ENCODE data around the gene RHOT2. TPM values are rescaled to one million over a fixed set of nuclear protein-coding genes. Genes with fewer than 3 reads are reported as not detected.

The RHOT2 gene
- total RNA-seq, 4 donors from 2014 or later: 50.2 to 64.0 (median 55.0) TPM

DNA sequence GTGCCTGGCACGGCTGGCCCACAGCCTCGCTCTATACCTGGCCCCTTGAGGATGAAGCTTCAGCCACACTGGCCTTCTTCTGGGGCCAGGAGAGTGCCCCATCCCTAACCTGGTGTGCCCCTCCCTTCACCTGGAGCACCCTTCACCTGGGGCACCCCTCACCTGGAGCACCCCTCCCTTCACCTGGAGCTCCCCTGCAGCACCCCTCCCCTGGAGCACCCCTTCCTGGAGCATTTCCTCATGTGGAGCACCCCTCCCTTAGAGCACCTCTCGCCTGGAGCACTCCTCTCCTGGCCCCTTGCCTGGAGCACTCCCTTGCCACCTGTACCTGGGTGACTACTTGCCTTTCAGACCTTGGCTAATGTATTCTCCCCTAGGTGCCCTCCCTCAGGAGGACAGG, 40.1 kb downstream of the RHOT2 start:
- Histone ChIP-seq H3K4me1 (peaks cover 0 to 44% (median 7%) of the 10 kb centered on the region in 3 donors), H3K27ac (no peak overlapping the region)
- TF ChIP-seq, protein P1, sequence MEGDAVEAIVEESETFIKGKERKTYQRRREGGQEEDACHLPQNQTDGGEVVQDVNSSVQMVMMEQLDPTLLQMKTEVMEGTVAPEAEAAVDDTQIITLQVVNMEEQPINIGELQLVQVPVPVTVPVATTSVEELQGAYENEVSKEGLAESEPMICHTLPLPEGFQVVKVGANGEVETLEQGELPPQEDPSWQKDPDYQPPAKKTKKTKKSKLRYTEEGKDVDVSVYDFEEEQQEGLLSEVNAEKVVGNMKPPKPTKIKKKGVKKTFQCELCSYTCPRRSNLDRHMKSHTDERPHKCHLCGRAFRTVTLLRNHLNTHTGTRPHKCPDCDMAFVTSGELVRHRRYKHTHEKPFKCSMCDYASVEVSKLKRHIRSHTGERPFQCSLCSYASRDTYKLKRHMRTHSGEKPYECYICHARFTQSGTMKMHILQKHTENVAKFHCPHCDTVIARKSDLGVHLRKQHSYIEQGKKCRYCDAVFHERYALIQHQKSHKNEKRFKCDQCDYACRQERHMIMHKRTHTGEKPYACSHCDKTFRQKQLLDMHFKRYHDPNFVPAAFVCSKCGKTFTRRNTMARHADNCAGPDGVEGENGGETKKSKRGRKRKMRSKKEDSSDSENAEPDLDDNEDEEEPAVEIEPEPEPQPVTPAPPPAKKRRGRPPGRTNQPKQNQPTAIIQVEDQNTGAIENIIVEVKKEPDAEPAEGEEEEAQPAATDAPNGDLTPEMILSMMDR (IDR thresholded peaks at IDR 0.05): no peak
- TF ChIP-seq EP300 (IDR thresholded peaks at IDR 0.05): no peak
- TF ChIP-seq POLR2AphosphoS5 (IDR thresholded peaks at IDR 0.05): no peak
- TF ChIP-seq POLR2A (IDR thresholded peaks at IDR 0.05): no peak

GRCh38 chr16:708959-709358, 41.0 kb downstream of the RHOT2 start:
- 79 to 100% methylated on average over 1 to 2 of the region's 4 CpGs for WGBS, 2 donors (ENCODE audit: low coverage in 1 of 2)
- TF ChIP-seq EP300 (IDR thresholded peaks at IDR 0.05) (no peak), POLR2AphosphoS5 (IDR thresholded peaks at IDR 0.05) (no peak), POLR2A (IDR thresholded peaks at IDR 0.05) (no peak)
- TF ChIP-seq, protein P1 (IDR thresholded peaks at IDR 0.05): no peak
- H3K27me3 ChIP-seq: peaks cover 85% of the 10 kb centered on the region

More for the DNA sequence above, 40.1 kb downstream of the RHOT2 start:
- Histone ChIP-seq H3K36me3 (no peaks in the 10 kb centered on the region), H3K9me3 (no peaks in the 10 kb centered on the region), H3K27me3 (peaks cover 95% of the 10 kb centered on the region), H3K4me3 (no peak overlapping the region)
- 67% methylated on average over 3 of the region's 3 CpGs; no CpG with 5 or more reads in 1 of the 2 donors for WGBS, 2 donors (ENCODE audit: low coverage in 1 of 2)
- no peak for ATAC-seq

GRCh38 chr16:709566-710499, 41.9 kb downstream of the RHOT2 start:
- TF ChIP-seq, protein P1 (IDR thresholded peaks at IDR 0.05): no peak
- TF ChIP-seq POLR2A (IDR thresholded peaks at IDR 0.05): no peak
- no peak for TF ChIP-seq EP300 (IDR thresholded peaks at IDR 0.05)
- TF ChIP-seq POLR2AphosphoS5 (IDR thresholded peaks at IDR 0.05): no peak
- Histone ChIP-seq H3K4me1 (peaks cover 0 to 51% (median 12%) of the 10 kb centered on the region in 3 donors), H3K4me3 (no peak overlapping the region), H3K27me3 (peaks cover 76% of the 10 kb centered on the region), H3K9me3 (no peaks in the 10 kb centered on the region), H3K36me3 (no peaks in the 10 kb centered on the region), H3K27ac (no peak overlapping the region)
- WGBS, 2 donors (ENCODE audit: low coverage in 1 of 2): 6% methylated on average over 6 of the region's 30 CpGs; no CpG with 5 or more reads in 1 of the 2 donors
- ATAC-seq: no peak

More at GRCh38 chr16:708959-709358, 41.0 kb downstream of the RHOT2 start:
- Histone ChIP-seq H3K27ac (no peak overlapping the region), H3K4me3 (no peak overlapping the region), H3K9me3 (no peaks in the 10 kb centered on the region), H3K36me3 (no peaks in the 10 kb centered on the region), H3K4me1 (peaks cover 0 to 44% (median 7%) of the 10 kb centered on the region in 3 donors)
- no peak for ATAC-seq

GRCh38 chr16:710500-711075, 42.7 kb downstream of the RHOT2 start:
- 29% methylated on average over 3 of the region's 21 CpGs; no CpG with 5 or more reads in 1 of the 2 donors for WGBS, 2 donors (ENCODE audit: low coverage in 1 of 2)

More at GRCh38 chr16:710500-711075, 42.7 kb downstream of the RHOT2 start:
- H3K4me1 ChIP-seq: peaks cover 0 to 48% (median 12%) of the 10 kb centered on the region in 3 donors
- H3K9me3 ChIP-seq: no peaks in the 10 kb centered on the region
- no peak for ATAC-seq
- H3K27me3 ChIP-seq: peaks cover 69% of the 10 kb centered on the region
- TF ChIP-seq EP300 (IDR thresholded peaks at IDR 0.05) (no peak), POLR2A (IDR thresholded peaks at IDR 0.05) (no peak), POLR2AphosphoS5 (IDR thresholded peaks at IDR 0.05) (no peak)
- TF ChIP-seq, protein P1 (IDR thresholded peaks at IDR 0.05): no peak
- no peak overlapping the region for H3K4me3 ChIP-seq
- no peak overlapping the region for H3K27ac ChIP-seq
- no peaks in the 10 kb centered on the region for H3K36me3 ChIP-seq
